Measurements from ENCODE around the gene RAN.
"Not testable (repeated sequence)": the region's sequence is repeated elsewhere in the genome, so short reads cannot be mapped to it uniquely, and the experiment has no call there.

Gene RAN

DNA sequence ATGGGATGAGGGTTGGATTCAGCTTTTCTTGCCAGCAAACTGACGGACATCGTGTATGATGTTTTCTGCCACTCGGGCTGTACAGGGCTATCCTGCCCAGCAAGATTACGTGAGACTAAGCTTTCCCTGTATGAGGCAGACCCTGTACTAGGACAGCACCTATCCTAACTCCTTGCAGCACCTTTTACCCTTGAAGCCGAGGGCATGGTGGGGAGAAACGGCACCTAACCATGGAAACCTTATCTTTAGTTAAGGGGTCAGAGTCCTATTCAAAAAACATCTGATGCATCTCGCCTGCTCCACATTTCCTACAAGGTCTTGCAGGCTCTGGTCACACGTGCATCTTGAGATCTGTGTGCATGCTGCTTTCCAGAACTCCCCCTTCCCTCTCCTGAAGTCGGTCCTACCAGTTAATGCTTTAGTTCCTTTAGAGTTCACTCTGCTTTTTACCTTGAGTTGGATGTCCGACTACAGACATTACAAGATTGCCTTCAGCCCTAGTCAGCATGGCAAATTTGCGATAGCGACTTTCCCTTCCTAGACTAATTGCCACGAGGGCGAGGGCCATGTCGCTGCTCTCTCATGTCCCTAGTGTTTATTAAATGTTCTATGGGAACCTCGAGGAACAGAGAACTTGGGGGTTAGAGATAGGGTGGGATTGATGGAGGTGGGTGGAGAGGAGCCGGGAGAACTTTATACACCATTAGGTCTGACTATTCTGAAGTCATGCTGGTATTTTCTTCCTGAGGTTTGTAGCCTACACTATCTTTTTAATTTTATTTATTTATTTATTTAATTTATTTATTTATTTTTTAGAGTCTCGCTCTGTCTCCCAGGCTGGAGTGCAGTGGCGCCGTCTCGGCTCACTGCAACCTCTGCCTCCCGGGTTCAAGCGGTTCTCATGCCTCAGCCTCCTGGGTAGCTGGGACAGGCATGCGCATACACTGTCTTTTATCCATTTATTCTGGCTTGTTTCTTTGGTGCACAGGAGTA lies 6.6 kb downstream of the RAN start:
- DNase-seq (ENCODE audit: low read depth, low spot score) = no peak

- DNase-seq (ENCODE audit: low read depth, low spot score) = no peak
Observed at GRCh38 chr12:130879212-130879686, 7.4 kb downstream of the RAN start.

GRCh38 chr12:130879781-130880389 lies 8.0 kb downstream of the RAN start:
- no peak for DNase-seq (ENCODE audit: low read depth, low spot score)

- no peak for DNase-seq (ENCODE audit: low read depth, low spot score)
Observed at GRCh38 chr12:130880411-130880885, 8.6 kb downstream of the RAN start.

- DNase-seq (ENCODE audit: low read depth, low spot score) = no peak
Observed at GRCh38 chr12:130881046-130881445, 9.2 kb downstream of the RAN start.

GRCh38 chr12:130881548-130881947 lies 9.7 kb downstream of the RAN start:
- DNase-seq (ENCODE audit: low read depth, low spot score) = no peak

GRCh38 chr12:130887190-130887589 lies 15.3 kb downstream of the RAN start:
- DNase-seq (ENCODE audit: low read depth, low spot score) = not testable (repeated sequence)

DNA sequence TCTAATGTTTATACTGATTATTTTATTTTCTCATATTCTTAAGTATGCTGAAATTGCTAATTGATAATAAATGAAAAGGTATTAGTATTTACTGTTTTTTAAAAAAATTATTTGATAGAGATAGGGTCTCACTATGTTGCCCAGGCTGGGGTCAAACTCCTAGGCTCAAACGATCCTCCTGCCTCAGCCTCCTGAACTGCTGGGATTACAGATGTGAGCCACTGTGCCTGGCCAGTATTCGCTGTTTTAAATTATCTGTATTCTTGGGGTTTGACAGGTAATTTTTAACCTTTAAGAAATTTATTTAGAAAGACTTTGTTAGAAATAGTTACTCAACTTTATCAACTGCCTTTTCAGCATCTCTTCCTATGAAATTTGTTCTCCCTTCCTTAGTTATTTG lies 32.2 kb downstream of the RAN start:
- DNase-seq (ENCODE audit: low read depth, low spot score) = no peak

DNA sequence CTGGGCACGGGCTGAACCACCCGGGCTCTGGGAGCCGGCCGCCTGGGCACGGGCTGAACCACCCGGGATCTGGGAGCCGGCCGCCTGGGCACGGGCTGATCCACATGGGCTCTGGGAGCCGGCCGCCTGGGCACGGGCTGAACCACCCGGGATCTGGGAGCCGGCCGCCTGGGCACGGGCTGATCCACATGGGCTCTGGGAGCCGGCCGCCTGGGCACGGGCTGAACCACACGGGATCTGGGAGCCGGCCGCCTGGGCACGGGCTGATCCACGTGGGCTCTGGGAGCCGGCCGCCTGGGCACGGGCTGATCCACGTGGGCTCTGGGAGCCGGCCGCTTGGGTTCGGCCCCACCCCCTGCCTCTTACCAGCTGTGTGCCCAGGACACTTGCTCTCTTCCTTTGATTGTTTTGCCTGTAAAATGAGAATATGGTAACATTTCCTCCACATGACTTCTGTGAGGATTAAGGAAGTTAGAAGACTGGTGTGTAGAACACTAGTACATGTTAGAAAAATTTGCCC lies 33.1 kb downstream of the RAN start:
- DNase-seq (ENCODE audit: low read depth, low spot score) = not testable (repeated sequence)

- DNase-seq (ENCODE audit: low read depth, low spot score) = no peak
Observed at GRCh38 chr12:130909111-130909510, 37.2 kb downstream of the RAN start.

GRCh38 chr12:130911193-130911592 lies 39.3 kb downstream of the RAN start:
- DNase-seq (ENCODE audit: low read depth, low spot score) = no peak

- DNase-seq (ENCODE audit: low read depth, low spot score) = no peak
Observed at GRCh38 chr12:130911933-130912332, 40.1 kb downstream of the RAN start.

GRCh38 chr12:130916241-130916911 lies 44.5 kb downstream of the RAN start:
- DNase-seq (ENCODE audit: low read depth, low spot score) = no peak

GRCh38 chr12:130917607-130918006 lies 45.7 kb downstream of the RAN start:
- DNase-seq (ENCODE audit: low read depth, low spot score) = no peak

- DNase-seq (ENCODE audit: low read depth, low spot score) = no peak
Observed at GRCh38 chr12:130919086-130919485, 47.2 kb downstream of the RAN start.

- no peak for DNase-seq (ENCODE audit: low read depth, low spot score)
Observed at GRCh38 chr12:130920119-130920703, 48.3 kb downstream of the RAN start.

DNA sequence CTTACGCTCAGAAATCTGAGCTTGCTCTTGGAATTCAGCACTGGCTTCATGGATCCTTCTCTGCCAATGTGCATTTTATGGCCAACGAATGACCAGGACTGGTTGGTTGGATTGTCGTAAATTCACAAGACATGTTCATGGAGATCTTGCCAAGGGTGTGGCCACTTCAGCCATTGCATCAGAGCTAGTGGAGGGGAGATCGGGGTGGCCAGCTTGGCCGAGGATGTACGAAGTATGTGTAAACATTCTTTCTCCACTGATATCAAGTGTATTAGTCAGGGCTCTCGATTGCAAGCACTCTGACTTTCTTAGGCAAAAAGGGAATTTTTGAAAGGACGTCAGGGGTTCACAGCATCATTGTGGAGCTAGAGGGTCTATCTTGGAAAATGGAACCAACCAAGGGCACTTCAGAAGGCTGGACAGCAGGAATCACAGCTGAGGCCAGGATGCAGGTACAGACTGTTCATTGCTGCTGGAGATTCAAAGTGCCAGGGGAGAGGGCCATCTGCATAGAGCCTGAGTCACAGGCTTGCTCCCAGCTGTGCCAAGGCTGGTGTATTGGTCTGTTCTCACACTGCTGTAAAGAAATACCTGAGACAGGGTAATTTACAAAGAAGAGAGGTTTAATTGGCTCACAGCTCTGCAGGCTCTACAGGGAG lies 49.0 kb downstream of the RAN start:
- no peak for DNase-seq (ENCODE audit: low read depth, low spot score)

GRCh38 chr12:130922511-130922953 lies 50.7 kb downstream of the RAN start:
- no peak for DNase-seq (ENCODE audit: low read depth, low spot score)

DNA sequence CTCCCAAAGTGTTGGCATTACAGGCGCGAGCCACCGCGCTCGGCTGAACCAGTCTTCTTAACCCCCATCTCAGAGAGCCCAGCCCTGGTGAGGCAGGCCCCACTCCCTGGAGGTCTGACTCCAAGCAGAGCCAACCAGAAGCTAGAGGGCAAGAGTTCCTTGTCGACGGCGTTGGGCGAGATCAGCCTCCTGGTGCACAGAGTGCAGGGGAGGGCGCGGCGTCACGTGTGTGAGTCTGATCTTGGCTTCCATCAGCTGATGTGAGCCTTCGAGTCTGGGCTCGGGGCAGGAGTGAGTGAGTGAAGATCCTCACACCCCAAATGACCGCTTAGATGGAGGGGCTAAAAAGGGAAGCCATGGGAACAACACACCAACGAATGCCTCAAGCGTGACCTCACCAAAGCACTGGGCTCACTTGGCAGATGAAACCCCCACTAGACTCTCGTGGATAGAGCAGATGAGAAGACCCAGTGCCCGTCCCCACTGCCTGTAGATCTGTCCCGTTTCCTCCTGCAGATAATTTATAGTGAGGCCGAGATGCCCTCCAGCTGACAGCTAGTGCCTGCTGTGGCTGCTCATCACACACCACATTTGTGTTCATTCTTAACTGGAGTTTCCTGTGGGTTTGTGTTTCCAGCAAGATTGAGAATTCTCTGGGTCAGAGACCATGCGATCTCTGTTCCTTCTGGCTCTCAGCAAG lies 53.2 kb downstream of the RAN start:
- DNase-seq (ENCODE audit: low read depth, low spot score) = no peak

GRCh38 chr12:130925666-130926015 lies 53.8 kb downstream of the RAN start:
- no peak for DNase-seq (ENCODE audit: low read depth, low spot score)
